Stimulated activated CD4-positive, alpha-beta T cell treated with anti-CD3 and anti-CD28 coated beads, Interleukin-2, amount 100 ng/mL, for 4 hours (primary cell): ENCODE data around the gene DMKN.
"Not testable (repeated sequence)": the region's sequence is repeated elsewhere in the genome, so short reads cannot be mapped to it uniquely, and the experiment has no call there.

Experiments
- DNase-seq: peaks from one replicate; pipeline ENCODE4 v3.0.0-alpha.2; 2020; ENCODE audit warnings: low read depth

The DMKN gene

GRCh38 chr19:35497406-35497805 is 16.0 kb downstream of the DMKN start:
- DNase-seq = no peak

GRCh38 chr19:35495107-35496064 is 18.1 kb downstream of the DMKN start:
- DNase-seq = peak; percentile 89

DNA sequence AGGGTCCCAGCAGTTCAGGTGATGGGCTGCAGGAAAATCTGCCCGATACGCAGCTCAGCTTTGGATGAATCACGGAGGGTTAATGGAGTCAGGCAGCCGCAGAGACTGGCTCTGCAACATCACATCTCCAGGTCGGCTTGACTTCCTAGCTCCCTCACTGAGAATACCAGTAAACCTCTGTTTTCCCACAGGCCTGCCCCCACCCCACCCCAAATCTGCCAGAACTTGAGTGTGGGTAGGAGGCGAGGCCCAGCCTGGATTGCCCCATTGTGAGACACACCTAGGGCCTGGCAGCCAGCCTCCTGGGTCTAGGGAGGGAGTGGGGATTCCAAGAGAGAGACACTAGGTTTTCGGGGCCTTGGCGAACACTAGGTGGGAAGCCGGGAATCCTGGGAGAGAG is 19.5 kb downstream of the DMKN start:
- no peak for DNase-seq

- no peak for DNase-seq
Observed at GRCh38 chr19:35491836-35492360, 21.6 kb downstream of the DMKN start.

- DNase-seq = no peak
Observed at GRCh38 chr19:35490364-35490763, 23.1 kb downstream of the DMKN start, which contains the start of gene KRTDAP. TSS of gene KRTDAP (minus strand) at chr19:35490464. CDS start at chr19:35490442, 22 bp downstream.

GRCh38 chr19:35488677-35489076 is 24.8 kb downstream of the DMKN start:
- DNase-seq = no peak

DNA sequence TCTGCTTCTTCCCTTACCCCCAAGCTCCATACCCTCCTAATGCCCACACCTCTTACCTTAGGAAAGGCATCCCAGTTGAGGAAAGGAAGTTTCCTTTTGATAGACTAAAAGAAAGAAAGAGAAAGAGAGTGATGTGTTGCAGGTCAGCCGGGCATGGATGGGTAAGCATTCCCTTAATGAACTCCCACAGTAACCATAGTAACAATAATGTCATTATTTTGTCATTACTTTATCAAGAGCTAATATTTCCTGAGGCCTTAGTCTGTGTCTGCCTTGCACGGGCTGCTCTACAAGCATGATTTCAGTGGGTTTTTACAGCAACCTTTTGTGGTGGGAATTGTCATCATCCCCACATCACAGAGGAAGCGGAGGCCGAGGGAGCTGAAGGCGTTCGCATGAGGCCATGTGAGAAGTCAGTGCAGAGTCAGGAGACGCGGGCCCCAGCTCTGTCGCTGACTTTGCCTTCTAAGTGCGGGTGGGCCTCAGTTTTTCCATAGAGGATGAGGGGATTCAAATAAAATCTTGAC is 25.7 kb downstream of the DMKN start:
- DNase-seq = no peak

DNA sequence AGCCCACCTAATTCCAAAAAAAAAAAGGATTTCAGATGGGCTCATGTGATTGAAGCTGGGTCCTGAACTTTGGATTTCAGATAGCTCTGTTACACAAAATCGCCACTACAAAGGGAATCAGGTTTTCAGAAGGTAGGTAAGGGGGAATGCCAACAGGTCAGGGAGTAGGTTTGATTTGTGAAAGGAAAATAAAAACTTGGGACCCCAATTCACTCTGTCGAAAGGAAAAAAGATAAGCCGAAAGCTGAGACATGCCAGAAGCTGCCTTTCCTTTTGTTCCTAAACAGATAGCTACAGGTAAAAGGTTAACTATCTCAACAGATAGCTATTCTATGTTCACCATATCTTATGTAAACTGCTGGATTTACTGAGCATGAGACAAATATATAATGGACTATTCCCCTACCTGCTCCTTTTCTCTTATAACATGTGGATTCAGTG is 27.2 kb downstream of the DMKN start:
- no peak for DNase-seq

DNA sequence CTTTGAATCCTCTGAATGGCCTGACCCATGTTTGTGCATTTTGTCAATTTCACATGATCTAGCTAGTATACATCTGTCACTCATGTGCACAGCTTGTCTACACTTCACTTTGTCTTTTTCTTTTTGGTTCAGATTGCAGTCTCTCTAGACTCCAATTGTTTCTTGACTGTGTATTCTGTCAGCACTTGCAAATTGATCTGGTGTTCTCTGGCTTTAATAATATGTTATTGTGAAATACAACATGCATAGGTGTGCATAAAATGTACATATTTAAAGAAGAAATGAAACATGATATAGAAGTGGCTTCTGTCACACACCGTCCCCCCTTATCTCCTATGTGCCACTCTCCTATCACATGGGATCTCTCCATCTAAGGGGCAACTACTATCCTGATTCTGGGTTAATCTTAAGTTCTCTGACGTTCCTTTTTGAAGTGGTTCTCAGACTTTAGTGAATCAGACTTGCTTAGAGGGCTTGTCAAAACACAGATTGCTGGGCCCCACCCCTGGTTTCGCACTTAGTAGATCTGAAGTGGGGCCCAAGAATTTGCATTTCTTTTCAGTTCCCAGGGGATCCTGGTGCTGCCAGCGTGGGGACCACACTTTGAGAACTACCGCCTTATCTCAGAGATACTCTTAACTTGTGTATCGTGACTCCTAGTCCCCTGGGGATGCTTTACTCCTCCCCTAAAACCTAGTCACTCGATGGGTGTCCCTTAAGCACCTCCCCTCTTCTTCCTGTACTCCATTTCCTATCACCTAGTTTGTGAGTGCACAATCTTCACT is 29.0 kb downstream of the DMKN start:
- DNase-seq = no peak

DNA sequence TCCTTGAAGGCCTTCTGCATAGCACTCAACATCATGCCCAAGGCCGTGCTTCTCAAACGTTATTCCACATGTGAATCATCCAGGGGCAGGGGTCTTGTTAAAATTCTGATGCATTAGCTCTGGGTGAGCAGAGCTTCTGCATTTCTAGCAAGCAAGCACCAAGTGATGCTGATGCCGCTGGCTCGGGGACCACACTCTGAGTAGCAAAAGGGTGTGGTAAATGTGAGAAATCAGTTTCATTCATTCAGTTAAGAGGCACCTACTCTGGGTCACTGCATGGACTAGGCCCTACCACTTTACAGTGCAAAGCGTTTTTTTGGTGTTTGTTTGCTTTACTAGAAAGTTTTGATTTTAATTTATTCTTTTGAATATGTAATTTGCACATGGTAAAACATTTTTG is 30.4 kb downstream of the DMKN start:
- no peak for DNase-seq

DNA sequence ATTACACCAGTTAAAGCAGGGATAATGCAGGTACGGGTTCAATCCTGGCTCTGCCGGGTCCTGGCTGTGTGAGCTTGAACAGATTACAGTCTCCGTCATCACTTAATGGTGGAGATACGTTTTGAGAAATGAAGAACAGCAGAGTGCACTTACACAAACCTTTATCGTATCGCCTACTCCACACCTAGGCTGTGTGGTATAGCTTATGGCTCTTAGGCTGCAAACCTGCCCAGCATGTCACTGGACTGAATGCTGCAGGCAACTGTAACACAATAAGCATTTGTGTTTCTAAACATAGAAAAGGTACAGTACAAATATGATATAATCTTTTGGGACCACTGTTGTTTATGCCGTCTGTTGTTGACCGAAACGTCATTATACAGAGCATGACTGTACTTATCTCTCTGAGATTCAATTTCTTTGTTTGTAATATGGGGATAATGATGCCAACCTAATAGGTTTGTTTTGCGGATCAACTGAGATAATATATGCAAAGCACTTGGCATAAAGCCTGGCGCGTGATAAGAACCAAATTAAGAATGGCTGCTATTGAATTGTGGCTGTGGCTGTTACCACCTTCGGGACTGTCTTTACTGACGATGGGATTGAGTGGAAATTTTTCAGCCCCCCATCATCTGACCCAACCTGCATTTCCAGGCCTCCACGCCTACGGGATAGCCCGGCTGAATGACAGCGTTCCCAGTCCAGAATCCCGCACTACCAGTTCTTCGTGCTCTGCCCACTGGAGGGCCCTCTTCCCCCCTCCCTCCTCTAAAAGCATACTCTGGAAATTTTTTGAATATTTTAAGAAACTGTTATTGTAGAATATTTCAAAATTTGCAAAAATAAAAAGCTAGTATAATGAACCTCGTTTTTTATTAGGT is 34.4 kb downstream of the DMKN start:
- no peak for DNase-seq

GRCh38 chr19:35476149-35476548 is 37.3 kb downstream of the DMKN start:
- no peak for DNase-seq

DNA sequence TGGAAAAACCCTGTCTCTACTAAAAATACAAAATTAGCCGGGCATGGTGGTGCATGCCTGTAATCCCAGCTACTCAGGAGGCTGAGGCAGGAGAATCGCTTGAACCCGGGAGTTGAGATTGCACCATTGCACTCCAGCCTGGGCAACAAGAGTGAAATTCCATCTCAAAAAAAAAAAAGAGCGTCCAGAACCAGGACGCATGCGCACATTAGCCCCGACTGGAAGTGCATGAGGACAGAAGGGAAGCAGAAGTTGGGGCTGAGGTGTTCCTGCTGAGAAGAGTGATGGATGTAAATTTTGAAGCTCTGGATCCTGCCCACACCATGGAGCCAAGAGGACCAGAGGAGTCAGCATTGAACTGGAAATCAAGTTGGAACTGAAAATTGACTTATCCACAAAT is 38.9 kb downstream of the DMKN start:
- not testable (repeated sequence) for DNase-seq

- DNase-seq = no peak
Observed at GRCh38 chr19:35474104-35474503, 39.3 kb downstream of the DMKN start.

GRCh38 chr19:35471946-35472345 is 41.5 kb downstream of the DMKN start:
- no peak for DNase-seq

DNA sequence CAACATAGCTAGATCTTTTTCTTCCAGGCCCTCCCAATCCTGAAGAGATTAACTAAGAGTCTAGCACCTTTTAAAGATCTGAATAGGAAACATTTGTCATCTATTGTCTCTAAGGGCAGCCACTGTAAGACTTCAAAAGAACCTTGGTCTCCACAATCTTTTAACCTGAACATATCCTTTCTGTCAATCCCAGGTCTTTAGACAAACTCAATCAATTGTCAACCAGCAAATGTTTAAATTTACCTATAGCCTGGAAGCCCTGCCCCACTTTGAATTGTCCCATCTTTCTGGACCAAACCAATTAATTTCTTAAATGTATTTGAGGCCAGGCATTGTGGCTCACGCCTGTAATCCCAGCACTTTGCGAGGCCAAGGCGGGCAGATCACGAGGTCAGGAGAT is 42.4 kb downstream of the DMKN start:
- DNase-seq = not testable (repeated sequence)

DNA sequence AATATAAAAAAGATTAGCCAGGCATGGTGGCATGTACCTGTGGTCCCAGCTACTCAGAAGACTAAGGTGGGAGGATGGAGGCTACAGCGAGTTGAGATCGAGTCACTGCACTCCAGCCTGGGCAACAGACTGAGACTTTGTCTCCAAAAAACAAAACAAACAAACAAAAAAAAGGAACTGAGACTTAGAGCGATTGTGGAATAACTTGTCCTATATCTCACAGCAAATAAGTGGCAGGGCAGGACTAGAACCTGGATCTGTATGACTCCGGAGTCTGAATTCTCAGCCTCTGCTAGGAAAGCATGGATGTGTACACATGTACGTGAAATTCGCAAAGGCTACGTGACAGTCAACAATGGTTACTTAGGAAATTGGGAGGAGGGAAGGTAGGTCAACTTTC is 43.3 kb downstream of the DMKN start:
- DNase-seq = no peak

GRCh38 chr19:35468637-35469036 is 44.8 kb downstream of the DMKN start:
- DNase-seq = peak; percentile 44

GRCh38 chr19:35466259-35466658 is 47.2 kb downstream of the DMKN start:
- DNase-seq = no peak

DNA sequence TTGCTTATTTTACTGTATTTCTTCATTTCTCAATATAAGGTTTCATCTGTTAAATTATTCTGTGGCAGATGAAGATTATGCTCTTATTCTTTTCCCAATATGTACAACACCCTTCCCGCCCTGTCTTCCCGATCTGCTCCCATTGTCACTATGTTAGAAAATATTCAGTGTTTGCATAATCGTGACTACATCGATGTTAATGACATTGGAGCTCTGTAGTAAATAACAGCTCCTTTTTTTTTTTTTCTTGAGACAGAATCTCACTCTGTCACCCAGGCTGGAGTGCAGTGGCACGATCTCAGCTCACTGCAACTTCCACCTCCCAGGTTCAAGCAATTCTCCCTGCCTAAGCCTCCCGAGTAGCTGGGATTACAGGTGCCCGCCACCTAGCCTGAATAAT is 50.5 kb downstream of the DMKN start:
- DNase-seq = not testable (repeated sequence)

DNA sequence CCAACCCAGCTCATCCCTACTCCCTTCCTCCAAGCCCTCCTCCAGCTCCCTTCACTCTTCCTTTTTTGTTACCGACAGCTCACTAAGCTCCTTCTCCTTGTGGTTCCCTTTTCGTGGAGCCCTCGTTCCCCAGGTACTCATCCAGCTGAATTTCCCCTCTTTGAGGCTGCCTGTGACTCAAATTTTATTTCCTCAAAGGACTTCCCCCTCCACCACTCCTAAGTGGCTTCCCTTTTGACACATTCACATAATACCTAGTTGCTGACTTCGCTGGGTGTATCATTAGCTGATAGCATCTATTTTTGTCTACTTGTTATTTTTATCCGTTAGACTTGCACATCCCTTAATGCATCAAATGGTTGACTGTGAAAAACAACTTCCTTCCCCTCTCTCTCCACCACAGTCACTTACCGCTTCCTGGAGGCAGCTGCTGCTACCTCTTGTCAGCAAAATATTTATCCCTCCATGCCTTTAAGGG is 50.9 kb downstream of the DMKN start:
- DNase-seq = peak; percentile 5
